ENCODE measurements around the gene TMC8. TPM values are rescaled to one million over a fixed set of nuclear protein-coding genes. Genes with fewer than 3 reads are reported as not detected.

The TMC8 gene
- total and polyA plus RNA-seq, 7 donors = 0.30 to 2.8 (median 0.89) TPM

GRCh38 chr17:78182504-78182903 lies 51.9 kb downstream of the TMC8 start:
- TF ChIP-seq CTCF (IDR thresholded peaks at IDR 0.05) = no peak
- intact Hi-C loops (cut with DNase I) = loop anchor here in 1 of 2 donors (5.0 kb wide), 1 partner anchor 40 kb away; no protein-coding TSS in a partner anchor
- Histone ChIP-seq H3K27me3 (ENCODE audit: insufficient read depth in 3 of 3, low read length in 2 of 3) (no peaks in the 10 kb centered on the region), H3K9me3 (no peaks in the 10 kb centered on the region), H3K4me1 (peaks cover 12% of the 10 kb centered on the region), H3K27ac (no peak overlapping the region), H3K36me3 (ENCODE audit: insufficient read depth in 1 of 2, low read depth in 1 of 2) (no peaks in the 10 kb centered on the region), H3K4me3 (no peak overlapping the region)
- ATAC-seq = no peak
- DNase-seq = no peak
- 94 to 96% (median 94%) methylated on average over 13 of the region's 13 CpGs for WGBS, 3 donors

- DNase-seq (no peak), ATAC-seq (no peak)
- no peak for TF ChIP-seq CTCF (IDR thresholded peaks at IDR 0.05)
- H3K27me3 ChIP-seq (ENCODE audit: insufficient read depth in 3 of 3, low read length in 2 of 3) = no peaks in the 10 kb centered on the region
- no peaks in the 10 kb centered on the region for H3K9me3 ChIP-seq
- 84 to 90% (median 84%) methylated on average over 12 of the region's 12 CpGs for WGBS, 3 donors
- no peak overlapping the region for H3K4me3 ChIP-seq
- H3K27ac ChIP-seq = no peak overlapping the region
- peaks cover 18% of the 10 kb centered on the region for H3K4me1 ChIP-seq
- intact Hi-C loops (cut with DNase I) = loop anchor here in 1 of 2 donors (5.0 kb wide), 1 partner anchor 42 kb away; no protein-coding TSS in a partner anchor
- H3K36me3 ChIP-seq (ENCODE audit: insufficient read depth in 1 of 2, low read depth in 1 of 2) = no peaks in the 10 kb centered on the region
Observed at GRCh38 chr17:78183916-78184315, 53.3 kb downstream of the TMC8 start.

- no peak overlapping the region for H3K27ac ChIP-seq
- WGBS, 3 donors = 63 to 76% (median 67%) methylated on average over 10 of the region's 10 CpGs
- no peaks in the 10 kb centered on the region for H3K36me3 ChIP-seq (ENCODE audit: insufficient read depth in 1 of 2, low read depth in 1 of 2)
- H3K4me3 ChIP-seq = no peak overlapping the region
- DNase-seq (no peak), ATAC-seq (no peak)
- H3K27me3 ChIP-seq (ENCODE audit: insufficient read depth in 3 of 3, low read length in 2 of 3) = no peaks in the 10 kb centered on the region
- intact Hi-C loops (cut with DNase I) = loop anchor here in 1 of 2 donors (5.0 kb wide), 1 partner anchor 42 kb away; no protein-coding TSS in a partner anchor
- TF ChIP-seq CTCF (IDR thresholded peaks at IDR 0.05) = no peak
- no peaks in the 10 kb centered on the region for H3K9me3 ChIP-seq
- H3K4me1 ChIP-seq = peaks cover 18% of the 10 kb centered on the region
Observed at GRCh38 chr17:78184351-78184750, 53.8 kb downstream of the TMC8 start.

- intact Hi-C loops (cut with DNase I) = loop anchor here in 1 of 2 donors (5.0 kb wide), 2 partner anchors 43 to 67 kb away; no protein-coding TSS in a partner anchor
Observed at GRCh38 chr17:78184868-78185267, 54.3 kb downstream of the TMC8 start.

More at GRCh38 chr17:78184868-78185267, 54.3 kb downstream of the TMC8 start:
- DNase-seq (no peak), ATAC-seq (no peak)
- Histone ChIP-seq H3K27ac (no peak overlapping the region), H3K27me3 (ENCODE audit: insufficient read depth in 3 of 3, low read length in 2 of 3) (no peaks in the 10 kb centered on the region), H3K4me1 (peaks cover 17% of the 10 kb centered on the region), H3K9me3 (no peaks in the 10 kb centered on the region), H3K36me3 (ENCODE audit: insufficient read depth in 1 of 2, low read depth in 1 of 2) (no peaks in the 10 kb centered on the region), H3K4me3 (no peak overlapping the region)
- 64 to 81% (median 64%) methylated on average over 9 of the region's 9 CpGs for WGBS, 3 donors
- no peak for TF ChIP-seq CTCF (IDR thresholded peaks at IDR 0.05)

Measured in psoas muscle (tissue), 8 donors.